NCI-H2107 treated with DMSO at 0.1 percent for 48 hours (cell line): ENCODE measurements around the gene TARBP2.
"Not testable (repeated sequence)": the region's sequence is repeated elsewhere in the genome, so short reads cannot be mapped to it uniquely, and the experiment has no call there.

Experiments used
- DNase-seq: peaks from one replicate; lab custom pipeline; 2025; ENCODE audit not compliant: unreplicated experiment; lab: John Stamatoyannopoulos, UW

Gene TARBP2

GRCh38 chr12:53474077-53474476 lies 27.0 kb upstream of the TARBP2 start:
- no peak for DNase-seq

- no peak for DNase-seq
Measured at GRCh38 chr12:53474819-53475218, 26.3 kb upstream of the TARBP2 start.

DNA sequence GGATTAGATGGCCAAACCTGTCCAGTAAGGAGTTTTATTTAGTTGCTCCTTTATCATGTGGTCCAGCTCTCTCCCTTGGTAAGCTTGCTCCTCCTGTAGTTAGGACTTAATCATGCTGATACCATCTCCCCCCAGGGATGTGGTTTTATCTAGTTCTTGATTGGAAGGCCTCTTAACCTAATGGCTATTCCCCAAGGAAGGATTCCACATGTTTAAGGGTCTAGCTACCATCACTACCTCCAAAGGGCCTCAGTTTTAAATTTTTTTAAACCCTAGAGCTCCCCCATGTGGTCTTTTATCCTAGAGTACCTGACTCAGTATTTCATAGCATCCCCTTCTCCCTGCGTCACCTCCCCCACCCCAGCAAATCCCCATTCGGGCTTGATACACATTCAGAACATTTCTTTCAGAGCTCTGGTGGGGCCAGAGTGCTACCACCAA lies 24.3 kb upstream of the TARBP2 start:
- no peak for DNase-seq

- DNase-seq: no peak
Measured at GRCh38 chr12:53478865-53479264, 22.2 kb upstream of the TARBP2 start.

DNA sequence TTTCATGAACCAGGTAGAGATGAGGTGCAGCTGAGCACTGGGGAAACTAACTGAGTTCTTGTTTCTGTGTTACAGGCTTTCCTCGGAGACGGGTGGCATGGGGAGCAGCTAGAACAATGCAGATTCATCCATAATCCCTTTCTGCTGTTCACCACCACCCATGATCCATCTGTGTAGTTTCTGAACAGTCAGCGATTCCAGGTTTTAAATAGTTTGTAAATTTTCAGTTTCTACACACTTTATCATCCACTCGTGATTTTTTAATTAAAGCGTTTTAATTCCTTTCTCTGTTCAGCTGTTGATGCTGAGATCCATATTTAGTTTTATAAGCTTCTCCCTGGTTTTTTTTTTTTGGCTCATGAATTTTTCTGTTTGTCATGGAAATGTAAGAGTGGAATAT lies 21.8 kb upstream of the TARBP2 start:
- DNase-seq: no peak

- DNase-seq: no peak
Measured at GRCh38 chr12:53480491-53481442, 20.3 kb upstream of the TARBP2 start.

DNA sequence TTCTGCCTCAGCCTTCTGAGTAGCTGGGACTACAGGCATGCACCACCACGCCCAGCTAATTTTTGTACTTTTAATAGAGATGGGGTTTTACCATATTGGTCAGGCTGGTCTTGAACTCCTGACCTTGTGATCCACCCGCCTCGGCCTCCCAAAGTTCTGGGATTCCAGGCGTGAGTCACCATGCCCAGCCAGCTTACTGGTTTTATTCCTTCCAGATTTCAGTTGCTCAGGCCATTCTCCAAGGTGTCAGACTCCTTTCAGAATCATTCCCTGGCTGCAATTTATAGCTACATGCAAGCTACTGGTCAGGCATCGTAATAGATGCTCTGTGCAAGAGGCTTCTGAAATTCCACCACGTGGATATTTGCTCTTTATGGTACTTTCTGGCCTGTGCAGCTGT lies 19.6 kb upstream of the TARBP2 start:
- DNase-seq: not testable (repeated sequence)

- no peak for DNase-seq
Measured at GRCh38 chr12:53481939-53482586, 19.0 kb upstream of the TARBP2 start.

DNA sequence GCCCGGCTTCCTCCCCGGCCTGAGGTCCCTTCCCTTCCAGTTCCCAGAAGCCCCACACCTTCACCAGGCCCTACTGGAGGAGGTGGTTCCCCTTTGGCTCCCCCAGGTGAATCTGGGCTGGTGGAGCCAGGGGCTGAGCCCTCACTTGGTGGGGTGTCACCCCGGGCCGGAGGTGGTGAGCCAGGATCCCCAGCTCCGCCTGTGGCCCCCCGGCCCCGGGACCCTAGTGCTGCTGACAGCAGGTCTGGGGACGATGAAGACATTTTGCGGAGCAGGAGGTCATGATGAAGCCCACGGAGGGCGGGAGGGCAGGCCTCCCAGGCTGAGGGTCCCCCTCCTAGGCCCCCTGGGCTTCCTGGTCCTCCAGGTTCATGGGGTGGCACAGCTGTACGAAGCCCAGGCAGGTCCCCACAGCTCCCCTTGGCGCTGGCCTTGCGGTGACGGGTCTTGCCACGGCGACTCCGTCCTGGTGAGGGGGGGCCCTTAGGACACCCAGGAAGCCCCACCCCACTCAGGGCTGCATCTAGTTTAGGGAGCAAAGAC lies 18.4 kb upstream of the TARBP2 start:
- DNase-seq: no peak

GRCh38 chr12:53483225-53483978 lies 17.7 kb upstream of the TARBP2 start:
- no peak for DNase-seq

- DNase-seq: no peak
Measured at GRCh38 chr12:53483979-53484377, 17.1 kb upstream of the TARBP2 start.

DNA sequence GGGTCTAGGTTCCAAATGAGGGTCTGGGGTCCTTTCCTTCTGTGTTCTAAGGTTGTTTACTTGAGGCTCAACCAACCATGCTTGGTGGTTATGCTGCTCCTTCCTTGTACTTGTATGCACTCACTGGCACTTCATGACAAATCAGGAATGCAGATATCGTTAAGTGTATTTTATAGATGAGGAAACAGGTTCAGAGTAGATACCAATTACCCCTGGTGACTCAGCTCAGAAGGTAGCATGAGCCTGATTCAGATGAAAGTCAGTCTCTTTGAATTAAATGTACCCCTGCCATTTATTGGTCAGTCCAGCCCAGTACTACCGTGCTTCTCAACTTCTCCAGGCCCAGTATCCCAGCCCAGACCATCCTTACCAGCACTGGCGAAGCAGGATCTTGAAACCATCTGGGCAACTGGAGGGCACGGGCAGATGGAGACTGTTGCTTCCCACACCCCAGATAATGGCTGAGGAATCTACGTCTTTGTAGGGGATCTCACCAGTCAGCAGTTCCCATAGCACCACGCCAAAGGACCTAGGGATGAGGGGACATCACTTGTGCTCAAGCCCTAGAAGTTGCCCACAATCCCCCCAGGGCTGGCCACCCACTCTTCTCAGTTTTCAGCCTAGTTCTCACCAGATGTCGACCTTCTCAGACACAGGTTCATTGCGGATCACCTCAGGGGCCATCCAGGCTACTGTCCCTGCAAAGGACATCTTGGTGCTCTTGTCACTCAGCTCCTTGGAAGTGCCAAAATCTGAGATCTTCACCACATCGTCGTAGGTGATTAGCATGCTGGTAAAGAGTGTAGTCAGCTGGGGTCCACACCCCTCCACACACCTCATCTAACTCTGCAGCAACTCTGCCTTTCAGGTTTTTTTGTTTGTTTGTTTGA lies 16.2 kb upstream of the TARBP2 start:
- no peak for DNase-seq

GRCh38 chr12:53485955-53486735 lies 14.9 kb upstream of the TARBP2 start:
- DNase-seq: no peak

GRCh38 chr12:53486736-53487487 lies 14.2 kb upstream of the TARBP2 start:
- no peak for DNase-seq

DNA sequence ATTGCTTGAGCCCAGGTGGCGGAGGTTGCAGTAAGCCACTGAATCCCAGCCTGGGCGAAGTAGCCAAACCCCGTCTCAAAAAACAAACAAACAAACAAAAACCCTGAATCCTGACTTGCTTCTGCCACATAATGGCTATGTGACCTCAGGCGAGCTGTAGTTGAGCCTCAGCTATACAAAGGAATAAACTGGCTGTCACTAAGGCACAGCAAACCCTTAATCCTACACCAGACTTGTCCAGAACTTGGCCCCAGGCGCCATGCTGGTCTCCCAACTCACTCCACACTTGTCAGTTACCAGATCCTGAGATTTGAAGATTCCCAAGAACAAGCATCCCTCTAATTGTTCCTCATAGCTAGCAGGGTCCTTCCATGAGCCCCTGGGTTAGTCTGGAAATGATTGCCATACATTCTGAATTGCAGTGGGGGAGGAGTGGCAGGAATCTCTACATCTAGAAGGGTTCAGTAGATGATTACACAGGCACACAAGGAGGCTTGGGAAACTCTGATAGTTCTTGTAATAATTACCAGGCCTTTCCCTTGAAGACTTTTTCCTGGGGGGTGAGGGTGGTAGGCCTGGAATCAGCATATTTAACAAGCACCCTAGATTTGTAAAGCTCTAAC lies 11.7 kb upstream of the TARBP2 start:
- no peak for DNase-seq

- no peak for DNase-seq
Measured at GRCh38 chr12:53492188-53492587, 8.9 kb upstream of the TARBP2 start.

- peak; percentile 72 for DNase-seq
Measured at GRCh38 chr12:53492830-53493609, 8.1 kb upstream of the TARBP2 start.
